Panc1 (cell line): ENCODE measurements around the gene PSEN2. TPM values are rescaled to one million over a fixed set of nuclear protein-coding genes. Genes with fewer than 3 reads are reported as not detected.
A peak's percentile ranks its signal among the peaks of the same experiment; 100 is the strongest.

Experiments
- ATAC-seq: fragments of 200-7000 bp; cut with Tn5 transposase; 2 replicates; pipeline ENCODE4 v1.9.1; 2020; ENCODE audit warnings: mild to moderate bottlenecking, moderate library complexity
- BruUV-seq: library from RNA; stranded (reverse); fragments of 400-500 nt; replicated peaks from 2 replicates; lab custom pipeline; 2021; lab: Mats Ljungman, UMichigan
- CTCF ChIA-PET: fragments of 300-600 bp; sonication (Branson Sonifier 250); formaldehyde crosslinking; loops from one replicate; lab custom pipeline; 2022; ENCODE audit warnings: antibody characterized with exemption; lab: Charles Lee
- POLR2A ChIA-PET: fragments of 300-600 bp; sonication (Branson Sonifier 250); formaldehyde crosslinking; loops from one replicate; lab custom pipeline; 2022; ENCODE audit warnings: antibody characterized with exemption; lab: Charles Lee
- DNase-seq: peaks from one replicate; pipeline ENCODE4 v3.0.0-alpha.2; 2010; ENCODE audit warnings: low read depth, low spot score
- H3K27ac ChIP-seq: 2 replicates; pipeline ENCODE4 v1.5.1; 2011; ENCODE audit warnings: mild to moderate bottlenecking, low read length, inconsistent platforms
- H3K27me3 ChIP-seq: fragments of 200-500 bp; sonication (Bioruptor generic); 2 replicates; pipeline ENCODE4 v1.6.0; 2014; ENCODE audit warnings: low read length, inconsistent platforms; ENCODE audit not compliant: control insufficient read depth, insufficient read depth
- H3K36me3 ChIP-seq: fragments of 200-500 bp; sonication (Bioruptor generic); 2 replicates; pipeline ENCODE4 v1.5.1; 2014; ENCODE audit warnings: inconsistent platforms, mild to moderate bottlenecking, low read length, moderate library complexity; ENCODE audit not compliant: control insufficient read depth, insufficient read depth
- H3K4me1 ChIP-seq: 2 replicates; pipeline ENCODE4 v1.5.1; 2011; ENCODE audit warnings: inconsistent platforms, mild to moderate bottlenecking, low read length, moderate library complexity; ENCODE audit not compliant: control insufficient read depth, insufficient read depth
- H3K4me3 ChIP-seq, 2 experiments: 2 replicates each; pipeline ENCODE4 v1.5.1; 2011 to 2012; ENCODE audit warnings: low read depth in 2 of 2, low read length in 2 of 2, mild to moderate bottlenecking in 2 of 2, inconsistent platforms in 1 of 2, moderate library complexity in 1 of 2
- H3K9me3 ChIP-seq: fragments of 200-500 bp; sonication (Bioruptor generic); 2 replicates; pipeline ENCODE4 v1.5.1; 2014; ENCODE audit warnings: low read depth, mild to moderate bottlenecking, inconsistent platforms, low read length, moderate library complexity; ENCODE audit not compliant: control insufficient read depth, insufficient read depth
- CTCF ChIP-seq: fragments of 450-650 bp; IDR thresholded peaks from 2 replicates; pipeline ENCODE4 v1.5.1; 2017; ENCODE audit warnings: mild to moderate bottlenecking
- POLR2AphosphoS5 ChIP-seq: IDR thresholded peaks from 2 replicates; pipeline ENCODE4 v1.6.1; 2012; ENCODE audit warnings: mild to moderate bottlenecking, low read depth, low read length, moderate library complexity
- in situ Hi-C: cut with HindIII; loops from 2 replicates; pipeline ENCODE4 v1.10.0; 2016; ENCODE audit warnings: low sequenced_read_pairs, low pct_unique_long_range_greater_than_20kb
- intact Hi-C: fragments of 100-400 bp; cut with micrococcal nuclease; formaldehyde crosslinking; loops from one replicate; pipeline ENCODE4 v1.10.0; 2022; ENCODE audit not compliant: unreplicated experiment
- total RNA-seq: library from RNA; stranded (reverse); gene quantifications from one replicate; pipeline ENCODE4 v1.2.1, GENCODE V29; 2021; ENCODE audit not compliant: unreplicated experiment

The PSEN2 gene
- total RNA-seq, 1 experiment from 2014 or later = 33.3 TPM

DNA sequence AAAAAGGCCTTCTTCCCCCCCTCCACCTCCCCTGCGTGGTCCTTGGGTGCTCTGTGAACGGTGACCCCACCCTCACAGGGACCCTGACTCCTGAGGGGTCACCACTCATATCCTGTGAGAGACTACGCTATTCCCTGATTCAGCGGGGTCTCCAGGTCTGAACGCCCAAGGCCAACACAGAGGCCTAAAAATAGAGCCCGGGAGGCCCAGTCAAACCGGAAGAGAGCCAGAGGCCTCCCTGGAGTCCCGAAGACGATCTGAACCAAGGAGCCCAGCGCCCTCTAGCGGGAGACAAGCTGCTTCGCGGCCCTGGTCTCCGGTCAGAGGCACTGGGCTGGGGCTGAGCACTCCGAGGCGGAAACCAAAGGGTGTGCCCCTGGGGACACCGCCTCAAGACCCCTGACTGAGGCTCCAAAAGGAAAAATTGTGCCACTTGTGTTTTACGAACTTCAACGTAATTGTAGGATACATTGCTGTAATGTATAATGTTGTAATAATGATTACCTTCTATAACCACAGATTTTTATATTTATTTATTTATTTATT is 42.4 kb upstream of the PSEN2 start:
- CTCF ChIA-PET = interaction anchor here (0.9 to 1.9 kb wide), 3 partner anchors 124 to 194 kb away, joined by 4 to 8 read pairs (median 4); no protein-coding TSS in a partner anchor
- TF ChIP-seq POLR2AphosphoS5 = no peak
- TF ChIP-seq CTCF = peak; percentile 95
- peak overlapping the region; percentile 73; the same call in 1 of the 2 replicates for H3K27ac ChIP-seq
- ATAC-seq (peak; percentile 100), DNase-seq (peak; percentile 67)
- no peaks in the 10 kb centered on the region for H3K27me3 ChIP-seq
- H3K4me1 ChIP-seq = peaks cover 4% of the 10 kb centered on the region
- H3K9me3 ChIP-seq = no peaks in the 10 kb centered on the region
- no peaks in the 10 kb centered on the region for H3K36me3 ChIP-seq
- in situ Hi-C loops (no loop called here), intact Hi-C loops (loop anchor here (2.0 to 5.0 kb wide), 2 partner anchors 91 to 193 kb away; partner anchors contain the start of gene ITPKB)
- H3K4me3 ChIP-seq = peak overlapping the region in 1 of 2 experiments; percentile 23; a peak in 1 of 4 replicates
- no TSS peak for BruUV-seq
- POLR2A ChIA-PET = no interaction called here

DNA sequence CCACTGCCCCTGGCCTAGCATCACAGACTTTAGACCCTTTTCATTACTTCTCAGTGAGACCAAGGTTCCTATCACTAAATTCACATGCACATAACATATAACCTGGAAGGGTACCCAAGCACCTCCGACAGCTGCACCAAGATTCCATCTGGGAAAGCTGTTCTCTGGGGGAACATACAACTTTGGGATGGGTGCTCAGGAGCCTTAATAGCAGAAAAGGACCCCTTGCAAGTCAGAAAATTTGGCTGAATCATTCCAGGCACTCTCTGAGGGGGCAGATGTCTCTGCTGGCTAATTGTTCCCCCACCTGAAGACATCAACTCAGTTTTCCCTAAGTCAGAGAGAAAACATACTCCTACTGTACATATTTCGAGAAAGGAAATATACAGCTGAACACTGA is 41.3 kb upstream of the PSEN2 start:
- intact Hi-C loops = loop anchor here (2.0 to 5.0 kb wide), 2 partner anchors 92 to 194 kb away; partner anchors contain the start of gene ITPKB
- in situ Hi-C loops = no loop called here
- Histone ChIP-seq H3K36me3 (no peaks in the 10 kb centered on the region), H3K27me3 (no peaks in the 10 kb centered on the region), H3K9me3 (no peaks in the 10 kb centered on the region), H3K27ac (no peak overlapping the region), H3K4me1 (peaks cover 4% of the 10 kb centered on the region), H3K4me3 (no peak overlapping the region)
- BruUV-seq = no TSS peak
- no peak for TF ChIP-seq CTCF
- ChIA-PET POLR2A (interaction anchor here (0.6 kb wide), 1 partner anchor 90 kb away, joined by 5 read pairs; the partner anchor contains the start of gene ITPKB), CTCF (interaction anchor here (1.2 kb wide), 1 partner anchor 125 kb away, joined by 4 read pairs; no protein-coding TSS in a partner anchor)
- no peak for ATAC-seq
- DNase-seq = no peak

GRCh38 chr1:226831953-226832352 is 38.5 kb upstream of the PSEN2 start:
- Histone ChIP-seq H3K27me3 (no peaks in the 10 kb centered on the region), H3K4me3 (no peak overlapping the region), H3K36me3 (no peaks in the 10 kb centered on the region), H3K4me1 (peaks cover 4% of the 10 kb centered on the region), H3K9me3 (no peaks in the 10 kb centered on the region), H3K27ac (no peak overlapping the region)
- TF ChIP-seq POLR2AphosphoS5 (no peak), CTCF (no peak)
- ATAC-seq (no peak), DNase-seq (no peak)
- ChIA-PET POLR2A (no interaction called here), CTCF (no interaction called here)
- BruUV-seq = no TSS peak
- intact Hi-C loops (no loop called here), in situ Hi-C loops (no loop called here)
